H1 (cell line): ENCODE data around the gene FBXO30. TPM values are rescaled to one million over a fixed set of nuclear protein-coding genes. Genes with fewer than 3 reads are reported as not detected.

Experiments used
- CTCF ChIA-PET: fragments of 300-600 bp; sonication (Branson Sonifier 250); formaldehyde crosslinking; loops from one replicate; lab custom pipeline; 2021; ENCODE audit not compliant: partially characterized antibody; lab: Charles Lee
- POLR2A ChIA-PET: fragments of 300-600 bp; sonication (Branson Sonifier 250); formaldehyde crosslinking; loops from one replicate; lab custom pipeline; 2021; ENCODE audit warnings: inconsistent platforms; ENCODE audit not compliant: partially characterized antibody; lab: Charles Lee
- DNase-seq, 2 experiments: peaks; one replicate each; pipeline versions ENCODE4 v3.0.0 to v3.0.0-alpha.2; 2010 to 2022; ENCODE audit warnings: low spot score in 2 of 2, low read depth in 1 of 2, mixed read lengths in 1 of 2
- FAIRE-seq: peaks from 2 replicates; lab custom pipeline; 2011; peaks lifted over from hg19 to GRCh38; lab: Jason Lieb, UNC
- H2AFZ ChIP-seq: 2 replicates; pipeline ENCODE4 v1.8.1; 2012; ENCODE audit warnings: low read length, inconsistent platforms
- H2AK5ac ChIP-seq: 2 replicates; pipeline ENCODE4 v1.6.1; 2013; ENCODE audit warnings: low read depth, low read length
- H2BK120ac ChIP-seq: replicated peaks from 2 replicates; pipeline ENCODE3; 2013; ENCODE audit warnings: low read depth, low read length, inconsistent platforms
- H2BK12ac ChIP-seq: 2 replicates; pipeline ENCODE4 v1.6.1; 2013; ENCODE audit warnings: low read depth, low read length
- H2BK15ac ChIP-seq: 2 replicates; pipeline ENCODE4 v1.6.1; 2013; ENCODE audit warnings: low read length
- H2BK20ac ChIP-seq: 2 replicates; pipeline ENCODE4 v1.6.1; 2013; ENCODE audit warnings: low read length
- H2BK5ac ChIP-seq: 2 replicates; pipeline ENCODE4 v1.6.1; 2013; ENCODE audit warnings: low read depth, low read length
- H3K14ac ChIP-seq: 2 replicates; pipeline ENCODE4 v1.6.1; 2013; ENCODE audit warnings: inconsistent platforms; ENCODE audit not compliant: insufficient read length
- H3K18ac ChIP-seq: 2 replicates; pipeline ENCODE4 v1.6.1; 2013; ENCODE audit warnings: low read length; ENCODE audit errors: extremely low read depth
- H3K23ac ChIP-seq: 2 replicates; pipeline ENCODE4 v1.6.1; 2013; ENCODE audit warnings: inconsistent platforms; ENCODE audit not compliant: insufficient read length
- H3K23me2 ChIP-seq: 2 replicates; pipeline ENCODE4 v1.6.1; 2013; ENCODE audit warnings: low read depth, low read length
- H3K27ac ChIP-seq: 2 replicates; pipeline ENCODE4 v1.6.1; 2011; ENCODE audit warnings: low read depth, low read length, inconsistent platforms
- H3K27me3 ChIP-seq, 4 experiments: replicated peaks in 1 of 4; 1 replicate in 1 of 4; 2 replicates in 3 of 4; pipeline versions ENCODE4 v1.6.1 to v1.8.1; 2011 to 2013; ENCODE audit warnings: low read length in 3 of 4, mild to moderate bottlenecking in 3 of 4, inconsistent platforms in 2 of 4, mixed read lengths in 2 of 4, moderate library complexity in 1 of 4; ENCODE audit not compliant: control insufficient read depth in 3 of 4, insufficient read depth in 3 of 4; ENCODE audit errors: extremely low read depth in 1 of 4
- H3K36me3 ChIP-seq, 4 experiments: 2 replicates each; pipeline versions ENCODE4 v1.6.1 to v1.8.1; 2011 to 2013; ENCODE audit warnings: mild to moderate bottlenecking in 4 of 4, low read length in 3 of 4, moderate library complexity in 2 of 4, control low read depth in 1 of 4, inconsistent platforms in 1 of 4; ENCODE audit not compliant: insufficient read depth in 4 of 4, control insufficient read depth in 2 of 4
- H3K4ac ChIP-seq: replicated peaks from 2 replicates; pipeline ENCODE3; 2013; ENCODE audit warnings: low read length, low read depth, mixed read lengths, inconsistent platforms; ENCODE audit not compliant: insufficient read length
- H3K4me1 ChIP-seq, 4 experiments: replicated peaks in 1 of 4; 1 replicate in 1 of 4; 2 replicates in 3 of 4; pipeline versions ENCODE4 v1.6.1 to v1.8.1; 2011 to 2013; ENCODE audit warnings: low read length in 3 of 4, inconsistent platforms in 2 of 4, mixed read lengths in 1 of 4; ENCODE audit not compliant: insufficient read depth in 4 of 4, control insufficient read depth in 3 of 4
- H3K4me2 ChIP-seq, 2 experiments: 2 replicates each; pipeline versions ENCODE4 v1.6.1 to v1.8.1; 2011 to 2013; ENCODE audit warnings: low read depth in 2 of 2, low read length in 2 of 2, control low read depth in 1 of 2, inconsistent platforms in 1 of 2, mild to moderate bottlenecking in 1 of 2; ENCODE audit not compliant: insufficient read depth in 1 of 2
- H3K4me3 ChIP-seq, 4 experiments: fragments of 200-600, 300-600 bp in 1 of 4; sonication (generic), shearing (Covaris generic), sonication (Bioruptor Twin) in 1 of 4; 2 replicates each; pipeline versions ENCODE4 v1.5.1 to v1.8.1; 2011 to 2016; ENCODE audit warnings: low read length in 4 of 4, low read depth in 3 of 4, control low read depth in 2 of 4, inconsistent platforms in 2 of 4, mild to moderate bottlenecking in 2 of 4, mixed read lengths in 1 of 4, moderate library complexity in 1 of 4; ENCODE audit not compliant: insufficient read depth in 2 of 4; ENCODE audit errors: extremely low read depth in 1 of 4
- H3K56ac ChIP-seq: replicated peaks from 2 replicates; pipeline ENCODE3; 2013; ENCODE audit warnings: low read depth, mild to moderate bottlenecking, mixed read lengths, low read length, inconsistent platforms; ENCODE audit not compliant: insufficient read length
- H3K79me1 ChIP-seq: 2 replicates; pipeline ENCODE4 v1.6.1; 2013; ENCODE audit warnings: low read depth, low read length, control low read depth
- H3K79me2 ChIP-seq, 2 experiments: 2 replicates each; pipeline versions ENCODE4 v1.6.1 to v1.8.1; 2012 to 2013; ENCODE audit warnings: low read length in 2 of 2, mild to moderate bottlenecking in 2 of 2, inconsistent platforms in 1 of 2; ENCODE audit not compliant: insufficient read depth in 2 of 2, control insufficient read depth in 1 of 2
- H3K9ac ChIP-seq, 4 experiments: replicated peaks in 1 of 4; 1 replicate in 1 of 4; 2 replicates in 3 of 4; pipeline versions ENCODE4 v1.6.1 to v1.8.1; 2011 to 2013; ENCODE audit warnings: low read depth in 3 of 4, low read length in 3 of 4, control low read depth in 2 of 4, mild to moderate bottlenecking in 2 of 4, moderate library complexity in 2 of 4, inconsistent platforms in 1 of 4; ENCODE audit errors: extremely low read depth in 1 of 4
- H3K9me3 ChIP-seq, 2 experiments: 2 replicates each; pipeline versions ENCODE4 v1.6.1 to v1.8.1; 2012 to 2013; ENCODE audit warnings: mild to moderate bottlenecking in 2 of 2, moderate library complexity in 2 of 2, control low read depth in 1 of 2, inconsistent platforms in 1 of 2, low read depth in 1 of 2, low read length in 1 of 2, mixed read lengths in 1 of 2; ENCODE audit not compliant: insufficient read depth in 2 of 2
- H4K20me1 ChIP-seq, 2 experiments: replicated peaks in 1 of 2; 2 replicates each; pipeline versions ENCODE3 to v1.8.1; 2011 to 2013; ENCODE audit warnings: inconsistent platforms in 2 of 2, low read length in 2 of 2, mild to moderate bottlenecking in 1 of 2; ENCODE audit not compliant: insufficient read depth in 2 of 2, control insufficient read depth in 1 of 2
- H4K5ac ChIP-seq: 2 replicates; pipeline ENCODE4 v1.6.1; 2013; ENCODE audit warnings: low read length, low read depth, mixed read lengths, inconsistent platforms; ENCODE audit not compliant: insufficient read length
- H4K8ac ChIP-seq: 2 replicates; pipeline ENCODE4 v1.8.0; 2013; ENCODE audit warnings: mild to moderate bottlenecking, moderate library complexity, low read length, inconsistent platforms; ENCODE audit not compliant: insufficient read depth; ENCODE audit errors: extremely low read depth
- H4K91ac ChIP-seq: replicated peaks from 2 replicates; pipeline ENCODE3; 2013; ENCODE audit warnings: low read length, mixed read lengths, inconsistent platforms; ENCODE audit not compliant: insufficient read length
- BCL11A ChIP-seq, 2 experiments: IDR thresholded peaks; one replicate each; pipeline ENCODE4 v1.6.1; 2011; ENCODE audit warnings: low read depth in 2 of 2, low read length in 2 of 2, mild to moderate bottlenecking in 2 of 2
- CHD2 ChIP-seq: IDR thresholded peaks from 2 replicates; pipeline ENCODE4 v1.6.1; 2012; ENCODE audit warnings: low read length, improper control_type of control experiment
- CTCF ChIP-seq, 3 experiments: IDR thresholded peaks; 1 replicate in 2 of 3; 2 replicates in 1 of 3; pipeline versions ENCODE4 v1.5.1 to v1.6.1; 2011; ENCODE audit warnings: low read length in 3 of 3, mild to moderate bottlenecking in 3 of 3, inconsistent platforms in 2 of 3, low read depth in 1 of 3, moderate library complexity in 1 of 3; ENCODE audit not compliant: insufficient read depth in 1 of 3; ENCODE audit errors: control extremely low read depth in 1 of 3
- FOSL1 ChIP-seq: IDR thresholded peaks from 2 replicates; pipeline ENCODE4 v1.6.1; 2011; ENCODE audit warnings: mild to moderate bottlenecking, low read depth, low read length, moderate library complexity; ENCODE audit not compliant: insufficient read depth
- KDM1A ChIP-seq: fragments of 200-600, 300-600 bp; sonication (generic); IDR thresholded peaks from 2 replicates; pipeline ENCODE4 v1.7.1; 2016; ENCODE audit warnings: mild to moderate bottlenecking, low read length, borderline replicate concordance
- KDM4A ChIP-seq: IDR thresholded peaks from one replicate; pipeline ENCODE4 v1.7.1; 2012; ENCODE audit warnings: low read depth, mild to moderate bottlenecking, moderate library complexity, low read length, inconsistent platforms; ENCODE audit not compliant: severe bottlenecking
- MAX ChIP-seq: IDR thresholded peaks from 2 replicates; pipeline ENCODE4 v1.6.1; 2012; ENCODE audit warnings: inconsistent platforms
- POU5F1 ChIP-seq: IDR thresholded peaks from 2 replicates; pipeline ENCODE4 v1.6.1; 2011; ENCODE audit warnings: low read depth, mild to moderate bottlenecking, low read length, moderate library complexity
- RBBP5 ChIP-seq: IDR thresholded peaks from 2 replicates; pipeline ENCODE4 v1.7.1; 2012; ENCODE audit warnings: low read depth, mild to moderate bottlenecking, inconsistent platforms, low read length, moderate library complexity, borderline replicate concordance
- SP2 ChIP-seq: IDR thresholded peaks from 2 replicates; pipeline ENCODE4 v1.6.1; 2012; ENCODE audit warnings: mild to moderate bottlenecking, low read length, inconsistent platforms
- TCF12 ChIP-seq: IDR thresholded peaks from 2 replicates; pipeline ENCODE4 v1.6.1; 2011; ENCODE audit warnings: low read depth, mild to moderate bottlenecking, low read length
- ZNF274 ChIP-seq: IDR thresholded peaks from 2 replicates; pipeline ENCODE4 v1.7.0; 2012; ENCODE audit warnings: low read length, borderline replicate concordance; ENCODE audit errors: extremely low read depth
- WGBS, 2 experiments: shearing (Covaris generic) in 1 of 2; methylation state at CpG; one replicate each; pipeline versions ENCODE4 v1.1.6 to v1.1.7; 2013 to 2015; ENCODE audit warnings: low lambda C conversion rate in 2 of 2, mixed read lengths in 2 of 2, inconsistent platforms in 1 of 2, low coverage in 1 of 2, missing lambda C conversion rate in 1 of 2; ENCODE audit not compliant: insufficient replicate concordance in 2 of 2, insufficient coverage in 1 of 2, insufficient read length in 1 of 2; ENCODE audit errors: extremely low coverage in 1 of 2, missing lambda C conversion rate in 1 of 2; 5-methylcytosine and 5-hydroxymethylcytosine counted together
- polyA plus RNA-seq, 7 experiments: library from polyadenylated mRNA; depleted of rRNA in 3 of 7; stranded (reverse) in 5 of 7; unstranded in 2 of 7; fragments of >200 nt in 5 of 7; fragments of 200-250 nt in 2 of 7; gene quantifications; 1 replicate in 5 of 7; 2 replicates in 1 of 7; 4 replicates in 1 of 7; pipeline versions ENCODE4 v1.2.1 to v1.2.3, GENCODE V29; 2011 to 2013; ENCODE audit warnings: missing spikeins in 2 of 7, mixed read lengths in 2 of 7
- total RNA-seq: library from RNA; stranded (reverse); fragmentation: NEBNext Ultra II Directional; extraction: Animal tissue kit (Norgen Biotek cat#: 25700); gene quantifications from 2 replicates; pipeline ENCODE4 v1.2.1, GENCODE V29; 2021

FBXO30 gene
- total and polyA plus RNA-seq, 2 of the 8 experiments (the other 6 are each of a cell fraction or from before 2014, with no cell fraction given): 3.9 to 18.3 TPM

- Histone ChIP-seq H3K23me2 (no peaks in the 10 kb centered on the region; the same call in 1 of the 2 replicates), H3K14ac (no peak overlapping the region), H3K27me3 (no peaks in the 10 kb centered on the region), H4K20me1 (no peaks in the 10 kb centered on the region), H2AFZ (no peak overlapping the region), H2BK5ac (no peak overlapping the region), H4K91ac (no peak overlapping the region), H2BK12ac (no peak overlapping the region), H3K4ac (no peak overlapping the region), H4K8ac (no peak overlapping the region), H3K4me1 (no peaks in the 10 kb centered on the region; a peak in 1 of 7 replicates), H3K79me1 (no peaks in the 10 kb centered on the region), H3K79me2 (no peaks in the 10 kb centered on the region), H2BK20ac (no peak overlapping the region), H4K5ac (no peak overlapping the region), H3K9me3 (no peaks in the 10 kb centered on the region), H2AK5ac (no peak overlapping the region), H3K56ac (no peak overlapping the region), H3K4me2 (no peak overlapping the region), H3K9ac (no peak overlapping the region), H3K27ac (no peak overlapping the region), H2BK15ac (no peak overlapping the region), H3K36me3 (no peaks in the 10 kb centered on the region), H3K4me3 (no peak overlapping the region), H2BK120ac (no peak overlapping the region), H3K23ac (no peak overlapping the region), H3K18ac (no peak overlapping the region)
- ChIA-PET POLR2A (interaction anchor here (1.6 kb wide), 1 partner anchor 34 kb away, joined by 7 read pairs; the partner anchor contains the start of gene FBXO30), CTCF (no interaction called here)
- DNase-seq (no peak), FAIRE-seq (no peak)
- 82% methylated on average over 2 of the region's 2 CpGs; no CpG with 5 or more reads in 1 of the 2 experiments for WGBS, 2 experiments
- TF ChIP-seq BCL11A (IDR thresholded peaks at IDR 0.05; ENCODE audit: low read depth in 2 of 2, low read length in 2 of 2): no peak
- no peak for TF ChIP-seq KDM1A
- TF ChIP-seq SP2: no peak
- TF ChIP-seq TCF12: no peak
- no peak for TF ChIP-seq CTCF (IDR thresholded peaks at IDR 0.05; ENCODE audit: control extremely low read depth in 1 of 3, insufficient read depth in 1 of 3, low read depth in 1 of 3, low read length in 3 of 3)
- no peak for TF ChIP-seq CHD2
- TF ChIP-seq FOSL1: no peak
- TF ChIP-seq POU5F1: no peak
- no peak for TF ChIP-seq ZNF274
- TF ChIP-seq RBBP5: no peak
- no peak for TF ChIP-seq MAX
- no peak for TF ChIP-seq KDM4A
Measured at GRCh38 chr6:145848541-145848940, 33.9 kb upstream of the FBXO30 start.
